ENCODE data around the gene PSMB3. TPM values are rescaled to one million over a fixed set of nuclear protein-coding genes. Genes with fewer than 3 reads are reported as not detected.

PSMB3 gene
- polyA plus RNA-seq, 1 of the 3 experiments (the other 2 are of a cell fraction) = 533 TPM

DNA sequence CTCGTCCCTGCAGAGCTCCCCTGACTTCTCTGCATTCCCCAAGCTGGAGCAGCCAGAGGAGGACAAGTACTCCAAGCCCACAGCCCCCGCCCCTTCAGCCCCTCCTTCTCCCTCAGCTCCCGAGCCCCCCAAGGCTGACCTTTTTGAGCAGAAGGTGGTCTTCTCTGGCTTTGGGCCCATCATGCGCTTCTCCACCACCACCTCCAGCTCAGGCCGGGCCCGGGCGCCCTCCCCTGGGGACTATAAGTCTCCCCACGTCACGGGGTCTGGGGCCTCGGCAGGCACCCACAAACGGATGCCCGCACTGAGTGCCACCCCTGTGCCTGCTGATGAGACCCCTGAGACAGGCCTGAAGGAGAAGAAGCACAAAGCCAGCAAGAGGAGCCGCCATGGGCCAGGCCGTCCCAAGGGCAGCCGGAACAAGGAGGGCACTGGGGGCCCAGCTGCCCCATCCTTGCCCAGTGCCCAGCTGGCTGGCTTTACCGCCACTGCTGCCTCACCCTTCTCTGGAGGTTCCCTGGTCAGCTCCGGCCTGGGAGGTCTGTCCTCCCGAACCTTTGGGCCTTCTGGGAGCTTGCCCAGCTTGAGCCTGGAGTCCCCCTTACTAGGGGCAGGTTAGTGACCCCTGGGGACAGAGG, 36.1 kb upstream of the PSMB3 start:
- H3K9ac ChIP-seq = no peak overlapping the region
- peaks cover 0 to 2% of the 10 kb centered on the region in 2 experiments; a peak in 1 of 4 replicates for H3K4me1 ChIP-seq (ENCODE audit: control insufficient read depth in 1 of 2, insufficient read depth in 2 of 2, low read depth in 1 of 2, low read length in 1 of 2)
- H2AFZ ChIP-seq (ENCODE audit: low read depth) = no peak overlapping the region
- no peaks in the 10 kb centered on the region for H3K27me3 ChIP-seq (ENCODE audit: insufficient read depth)
- CTCF ChIA-PET = interaction anchor here (0.8 to 2.8 kb wide), 4 partner anchors 12 to 39 kb away, joined by 3 to 9 read pairs (median 4); partner anchors contain the start of gene CISD3
- H3F3A ChIP-seq (replicated peaks; ENCODE audit: insufficient read depth) = peaks cover 6% of the 10 kb centered on the region
- TF ChIP-seq FOXM1 (IDR thresholded peaks at IDR 0.05; ENCODE audit: low read depth) (no peak), YY1 (IDR thresholded peaks at IDR 0.05; ENCODE audit: low read depth) (no peak), RFX5 (IDR thresholded peaks at IDR 0.05; ENCODE audit: low read length) (no peak), TAF1 (IDR thresholded peaks at IDR 0.05; ENCODE audit: borderline replicate concordance, low read depth, low read length) (no peak), JUND (IDR thresholded peaks at IDR 0.05) (no peak), EZH2phosphoT487 (IDR thresholded peaks at IDR 0.05; ENCODE audit: borderline replicate concordance, low read depth) (no peak), NFIC (IDR thresholded peaks at IDR 0.05; ENCODE audit: borderline replicate concordance) (no peak), FOXJ3 (CRISPR knock-in tag; IDR thresholded peaks at IDR 0.05) (no peak), MXI1 (IDR thresholded peaks at IDR 0.05; ENCODE audit: low read depth, low read length) (no peak), FOSL2 (IDR thresholded peaks at IDR 0.05; ENCODE audit: borderline replicate concordance, low read depth) (no peak), CHD2 (IDR thresholded peaks at IDR 0.05; ENCODE audit: low read length, partially characterized antibody) (no peak), SMC3 (IDR thresholded peaks at IDR 0.05; ENCODE audit: low read depth, low read length) (no peak), SIN3A (IDR thresholded peaks at IDR 0.05; ENCODE audit: borderline replicate concordance, low read depth, low read length) (no peak), RCOR1 (IDR thresholded peaks at IDR 0.05; ENCODE audit: low read length) (no peak)
- TF ChIP-seq, protein P1, sequence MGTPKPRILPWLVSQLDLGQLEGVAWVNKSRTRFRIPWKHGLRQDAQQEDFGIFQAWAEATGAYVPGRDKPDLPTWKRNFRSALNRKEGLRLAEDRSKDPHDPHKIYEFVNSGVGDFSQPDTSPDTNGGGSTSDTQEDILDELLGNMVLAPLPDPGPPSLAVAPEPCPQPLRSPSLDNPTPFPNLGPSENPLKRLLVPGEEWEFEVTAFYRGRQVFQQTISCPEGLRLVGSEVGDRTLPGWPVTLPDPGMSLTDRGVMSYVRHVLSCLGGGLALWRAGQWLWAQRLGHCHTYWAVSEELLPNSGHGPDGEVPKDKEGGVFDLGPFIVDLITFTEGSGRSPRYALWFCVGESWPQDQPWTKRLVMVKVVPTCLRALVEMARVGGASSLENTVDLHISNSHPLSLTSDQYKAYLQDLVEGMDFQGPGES (IDR thresholded peaks at IDR 0.05; ENCODE audit: low read depth, low read length) = no peak
- TF ChIP-seq, protein P2, sequence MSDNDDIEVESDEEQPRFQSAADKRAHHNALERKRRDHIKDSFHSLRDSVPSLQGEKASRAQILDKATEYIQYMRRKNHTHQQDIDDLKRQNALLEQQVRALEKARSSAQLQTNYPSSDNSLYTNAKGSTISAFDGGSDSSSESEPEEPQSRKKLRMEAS (IDR thresholded peaks at IDR 0.05; ENCODE audit: low read depth) = no peak
- TF ChIP-seq, protein P3, sequence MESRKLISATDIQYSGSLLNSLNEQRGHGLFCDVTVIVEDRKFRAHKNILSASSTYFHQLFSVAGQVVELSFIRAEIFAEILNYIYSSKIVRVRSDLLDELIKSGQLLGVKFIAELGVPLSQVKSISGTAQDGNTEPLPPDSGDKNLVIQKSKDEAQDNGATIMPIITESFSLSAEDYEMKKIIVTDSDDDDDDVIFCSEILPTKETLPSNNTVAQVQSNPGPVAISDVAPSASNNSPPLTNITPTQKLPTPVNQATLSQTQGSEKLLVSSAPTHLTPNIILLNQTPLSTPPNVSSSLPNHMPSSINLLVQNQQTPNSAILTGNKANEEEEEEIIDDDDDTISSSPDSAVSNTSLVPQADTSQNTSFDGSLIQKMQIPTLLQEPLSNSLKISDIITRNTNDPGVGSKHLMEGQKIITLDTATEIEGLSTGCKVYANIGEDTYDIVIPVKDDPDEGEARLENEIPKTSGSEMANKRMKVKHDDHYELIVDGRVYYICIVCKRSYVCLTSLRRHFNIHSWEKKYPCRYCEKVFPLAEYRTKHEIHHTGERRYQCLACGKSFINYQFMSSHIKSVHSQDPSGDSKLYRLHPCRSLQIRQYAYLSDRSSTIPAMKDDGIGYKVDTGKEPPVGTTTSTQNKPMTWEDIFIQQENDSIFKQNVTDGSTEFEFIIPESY (IDR thresholded peaks at IDR 0.05; ENCODE audit: borderline replicate concordance, low read depth) = no peak
- TF ChIP-seq, protein P4, sequence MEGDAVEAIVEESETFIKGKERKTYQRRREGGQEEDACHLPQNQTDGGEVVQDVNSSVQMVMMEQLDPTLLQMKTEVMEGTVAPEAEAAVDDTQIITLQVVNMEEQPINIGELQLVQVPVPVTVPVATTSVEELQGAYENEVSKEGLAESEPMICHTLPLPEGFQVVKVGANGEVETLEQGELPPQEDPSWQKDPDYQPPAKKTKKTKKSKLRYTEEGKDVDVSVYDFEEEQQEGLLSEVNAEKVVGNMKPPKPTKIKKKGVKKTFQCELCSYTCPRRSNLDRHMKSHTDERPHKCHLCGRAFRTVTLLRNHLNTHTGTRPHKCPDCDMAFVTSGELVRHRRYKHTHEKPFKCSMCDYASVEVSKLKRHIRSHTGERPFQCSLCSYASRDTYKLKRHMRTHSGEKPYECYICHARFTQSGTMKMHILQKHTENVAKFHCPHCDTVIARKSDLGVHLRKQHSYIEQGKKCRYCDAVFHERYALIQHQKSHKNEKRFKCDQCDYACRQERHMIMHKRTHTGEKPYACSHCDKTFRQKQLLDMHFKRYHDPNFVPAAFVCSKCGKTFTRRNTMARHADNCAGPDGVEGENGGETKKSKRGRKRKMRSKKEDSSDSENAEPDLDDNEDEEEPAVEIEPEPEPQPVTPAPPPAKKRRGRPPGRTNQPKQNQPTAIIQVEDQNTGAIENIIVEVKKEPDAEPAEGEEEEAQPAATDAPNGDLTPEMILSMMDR (IDR thresholded peaks at IDR 0.05) = no peak
- TF ChIP-seq, protein P5, sequence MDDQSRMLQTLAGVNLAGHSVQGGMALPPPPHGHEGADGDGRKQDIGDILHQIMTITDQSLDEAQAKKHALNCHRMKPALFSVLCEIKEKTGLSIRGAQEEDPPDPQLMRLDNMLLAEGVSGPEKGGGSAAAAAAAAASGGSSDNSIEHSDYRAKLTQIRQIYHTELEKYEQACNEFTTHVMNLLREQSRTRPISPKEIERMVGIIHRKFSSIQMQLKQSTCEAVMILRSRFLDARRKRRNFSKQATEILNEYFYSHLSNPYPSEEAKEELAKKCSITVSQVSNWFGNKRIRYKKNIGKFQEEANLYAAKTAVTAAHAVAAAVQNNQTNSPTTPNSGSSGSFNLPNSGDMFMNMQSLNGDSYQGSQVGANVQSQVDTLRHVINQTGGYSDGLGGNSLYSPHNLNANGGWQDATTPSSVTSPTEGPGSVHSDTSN (IDR thresholded peaks at IDR 0.05) = no peak
- TF ChIP-seq, protein P6, sequence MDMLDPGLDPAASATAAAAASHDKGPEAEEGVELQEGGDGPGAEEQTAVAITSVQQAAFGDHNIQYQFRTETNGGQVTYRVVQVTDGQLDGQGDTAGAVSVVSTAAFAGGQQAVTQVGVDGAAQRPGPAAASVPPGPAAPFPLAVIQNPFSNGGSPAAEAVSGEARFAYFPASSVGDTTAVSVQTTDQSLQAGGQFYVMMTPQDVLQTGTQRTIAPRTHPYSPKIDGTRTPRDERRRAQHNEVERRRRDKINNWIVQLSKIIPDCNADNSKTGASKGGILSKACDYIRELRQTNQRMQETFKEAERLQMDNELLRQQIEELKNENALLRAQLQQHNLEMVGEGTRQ (IDR thresholded peaks at IDR 0.05; ENCODE audit: borderline replicate concordance, low read depth, low read length) = no peak
- 94% methylated on average over 14 of the region's 18 CpGs for WGBS (ENCODE audit: low lambda C conversion rate)
- no peak overlapping the region for H3K27ac ChIP-seq (ENCODE audit: low read depth in 2 of 2, low read length in 1 of 2)
- no peaks in the 10 kb centered on the region for H3K9me2 ChIP-seq
- no peak for DNase-seq
- no peaks in the 10 kb centered on the region for H3K9me3 ChIP-seq
- H3K36me3 ChIP-seq (replicated peaks in 1 of 2; ENCODE audit: control insufficient read depth in 1 of 2, insufficient read depth in 2 of 2, low read length in 1 of 2) = peaks cover 27 to 85% of the 10 kb centered on the region in 2 experiments
- POLR2A ChIA-PET = interaction anchor here (1.0 to 2.1 kb wide), 3 partner anchors 8 to 19 kb away, joined by 3 to 11 read pairs (median 11); no protein-coding TSS in a partner anchor
- H4K20me1 ChIP-seq (ENCODE audit: insufficient read depth) = no peaks in the 10 kb centered on the region
- no peak overlapping the region for H3K4me3 ChIP-seq (ENCODE audit: low read depth in 2 of 2, low read length in 1 of 2)
- no peaks in the 10 kb centered on the region for H3K79me2 ChIP-seq (ENCODE audit: insufficient read depth)
- H3K4me2 ChIP-seq = no peak overlapping the region

Data from SK-N-SH (cell line).